Endodermal cell (in vitro differentiated cells): ENCODE results near the gene LYPD6. TPM values are rescaled to one million over a fixed set of nuclear protein-coding genes. Genes with fewer than 3 reads are reported as not detected.

ENCODE experiments used
- DNase-seq: peaks from one replicate; pipeline ENCODE4 v3.0.0-alpha.2; 2017
- H3K27ac ChIP-seq: 2 replicates; pipeline ENCODE4 v1.5.1; 2013; ENCODE audit warnings: mild to moderate bottlenecking, low read depth, low read length, moderate library complexity
- H3K27me3 ChIP-seq: 2 replicates; pipeline ENCODE4 v1.6.1; 2013; ENCODE audit warnings: mild to moderate bottlenecking, low read length, moderate library complexity; ENCODE audit not compliant: insufficient read depth, control insufficient read depth, poor library complexity, severe bottlenecking
- H3K36me3 ChIP-seq: 2 replicates; pipeline ENCODE4 v1.7.0; 2013; ENCODE audit warnings: mild to moderate bottlenecking, low read length, moderate library complexity; ENCODE audit not compliant: control insufficient read depth, insufficient read depth
- H3K4me1 ChIP-seq: one replicate; pipeline ENCODE4 v1.7.0; 2013; ENCODE audit warnings: low read length; ENCODE audit not compliant: control insufficient read depth, insufficient read depth
- H3K4me3 ChIP-seq: 2 replicates; pipeline ENCODE4 v1.5.1; 2013; ENCODE audit warnings: mild to moderate bottlenecking, low read length, moderate library complexity
- H3K9ac ChIP-seq: 2 replicates; pipeline ENCODE4 v1.6.1; 2013; ENCODE audit warnings: mild to moderate bottlenecking, low read length, moderate library complexity; ENCODE audit not compliant: poor library complexity, severe bottlenecking; ENCODE audit errors: extremely low read depth
- H3K9me3 ChIP-seq: 2 replicates; pipeline ENCODE4 v1.6.1; 2013; ENCODE audit warnings: mild to moderate bottlenecking, low read length, moderate library complexity; ENCODE audit not compliant: control insufficient read depth
- H3K27ac Mint-ChIP-seq: 2 replicates; pipeline ENCODE4 v1.8.0; 2020; ENCODE audit warnings: mixed read lengths
- H3K27me3 Mint-ChIP-seq: 2 replicates; pipeline ENCODE4 v1.8.0; 2021; ENCODE audit warnings: mild to moderate bottlenecking, mixed read lengths; ENCODE audit not compliant: insufficient read depth
- H3K36me3 Mint-ChIP-seq: 2 replicates; pipeline ENCODE4 v1.8.0; 2020; ENCODE audit warnings: low read depth, mixed read lengths
- H3K4me1 Mint-ChIP-seq: 2 replicates; pipeline ENCODE4 v1.8.0; 2020; ENCODE audit warnings: mixed read lengths
- H3K4me3 Mint-ChIP-seq: 2 replicates; pipeline ENCODE4 v1.8.0; 2020; ENCODE audit warnings: mild to moderate bottlenecking, moderate library complexity, mixed read lengths
- H3K9me3 Mint-ChIP-seq: 2 replicates; pipeline ENCODE4 v1.8.0; 2020; ENCODE audit warnings: mild to moderate bottlenecking, mixed read lengths
- WGBS, 2 experiments: methylation state at CpG; one replicate each; pipeline versions ENCODE4 v1.1.5 to v1.1.7; 2013; ENCODE audit warnings: missing lambda C conversion rate in 2 of 2, mixed read lengths in 1 of 2; ENCODE audit not compliant: insufficient coverage in 1 of 2, insufficient read length in 1 of 2; 5-methylcytosine and 5-hydroxymethylcytosine counted together
- long read RNA-seq, 4 experiments: library from polyadenylated mRNA in 2 of 4; library from RNA in 1 of 4; library from capped mRNA in 1 of 4; stranded (forward) in 3 of 4; unstranded in 1 of 4; transcript quantifications; one replicate each; pipeline ENCODE4 v2.0.0, GENCODE V29; 2020 to 2021; ENCODE audit warnings: inconsistent platforms in 1 of 4
- polyA plus RNA-seq, 2 experiments: library from polyadenylated mRNA; stranded (reverse); fragments of 50-300 nt; gene quantifications; one replicate each; pipeline ENCODE4 v1.2.3, GENCODE V29; 2013
- total RNA-seq, 2 donors: library from RNA; stranded (reverse); fragmentation: NEBNext Ultra II Directional in 1 of 2; extraction: Animal tissue kit (Norgen Biotek cat#: 25700) in 1 of 2; gene quantifications; 2 replicates in 1 of 2; 3 replicates in 1 of 2; pipeline ENCODE4 v1.2.1, GENCODE V29; 2021
- TF ChIP-seq, protein P1 (sequence below): fragments of 200-600 bp; sonication (generic); conservative IDR thresholded peaks from 2 replicates; pipeline ENCODE4 v1.5.0; 2021; ENCODE audit warnings: antibody characterized with exemption, mild to moderate bottlenecking

The LYPD6 gene, protein sequence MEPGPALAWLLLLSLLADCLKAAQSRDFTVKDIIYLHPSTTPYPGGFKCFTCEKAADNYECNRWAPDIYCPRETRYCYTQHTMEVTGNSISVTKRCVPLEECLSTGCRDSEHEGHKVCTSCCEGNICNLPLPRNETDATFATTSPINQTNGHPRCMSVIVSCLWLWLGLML
- 1 to 10 TPM; 6.7 to 8.5 TPM for total RNA-seq
- polyA plus RNA-seq (2013, experiment 1 of 2) = 6.9 TPM
- 6.4 TPM for polyA plus RNA-seq (2013, experiment 2 of 2)
- long read RNA-seq, experiment 1, partial matches to known transcripts = 1 of 5 reads
- long read RNA-seq, experiment 1, other reads (novel, unspliced or antisense) = 4 of 5 reads
- long read RNA-seq, experiment 2, full-length matches to known transcripts = 15 of 23 reads
- long read RNA-seq, experiment 2, partial matches to known transcripts = 2 of 23 reads
- long read RNA-seq, experiment 2, other reads (novel, unspliced or antisense) = 6 of 23 reads
- long read RNA-seq, experiment 3, full-length matches to known transcripts = 43 of 60 reads
- long read RNA-seq, experiment 3, partial matches to known transcripts = 4 of 60 reads
- long read RNA-seq, experiment 3, other reads (novel, unspliced or antisense) = 13 of 60 reads
- long read RNA-seq, experiment 4 = 0 reads

DNA sequence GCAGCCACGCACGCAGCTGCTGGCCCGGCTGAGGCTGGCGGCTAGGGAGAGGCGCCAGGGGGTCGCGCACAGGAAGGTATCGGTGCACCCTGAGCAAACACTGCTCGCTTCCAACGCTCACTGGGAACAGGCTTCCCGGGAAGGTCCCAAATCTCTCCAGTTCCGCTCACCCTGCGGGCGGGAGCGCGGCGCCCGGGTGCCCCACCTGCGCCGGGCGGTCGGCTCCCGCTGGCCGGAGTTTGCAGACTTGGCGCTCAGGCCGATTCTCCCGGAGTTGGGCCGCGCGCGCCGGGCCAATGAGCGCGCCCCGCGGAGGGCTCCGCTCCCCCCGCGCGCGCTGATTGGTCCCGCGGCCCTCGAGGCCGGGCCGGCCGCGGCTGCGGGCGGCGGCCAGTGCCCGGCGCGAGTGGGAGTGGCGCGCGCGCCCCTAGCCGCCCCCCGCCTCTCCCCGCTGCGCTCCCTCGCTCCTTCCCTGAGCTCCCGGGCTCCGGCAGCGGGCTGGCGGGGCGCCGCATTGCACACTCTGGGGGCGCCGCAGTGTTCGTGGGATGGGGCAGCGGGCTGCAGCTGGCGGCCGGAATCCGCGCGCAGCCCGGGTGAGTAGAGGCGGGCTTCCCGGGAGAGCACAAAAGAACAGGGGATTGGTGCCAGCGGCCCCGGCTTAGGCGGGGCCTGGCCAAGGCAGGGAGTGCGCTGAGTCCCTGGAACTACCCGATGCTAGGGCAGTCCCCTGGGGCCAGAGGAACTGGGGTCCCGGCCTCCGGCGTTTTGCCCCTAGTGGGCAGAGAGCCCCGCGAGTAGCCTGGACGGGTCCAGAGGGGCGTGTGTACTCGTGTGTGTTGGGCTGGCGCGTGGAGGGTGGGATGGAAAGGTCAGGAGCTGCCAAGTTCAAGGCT lies at the start of gene LYPD6:
Gene LYPD6 (plus strand): TSS at position 461 of the 896 bp plus-strand sequence. CDS start 107,122 bp downstream, outside the sequence.
- no peaks in the 10 kb centered on the region for H3K9me3 ChIP-seq
- H3K4me1 ChIP-seq = no peaks in the 10 kb centered on the region
- Mint-ChIP-seq H3K4me1 (peaks cover 20% of the 10 kb centered on the region), H3K36me3 (no peaks in the 10 kb centered on the region), H3K4me3 (peak within 1 kb of the TSS; percentile 75), H3K9me3 (no peaks in the 10 kb centered on the region), H3K27me3 (peaks cover 24% of the 10 kb centered on the region), H3K27ac (peak within 1 kb of the TSS; percentile 80)
- H3K27me3 ChIP-seq = peaks cover 27% of the 10 kb centered on the region
- DNase-seq = peak; percentile 91
- H3K27ac ChIP-seq = no peak within 1 kb of the TSS
- H3K4me3 ChIP-seq = peak within 1 kb of the TSS; percentile 84
- H3K9ac ChIP-seq = peak within 1 kb of the TSS; percentile 9
- TF ChIP-seq, protein P1, sequence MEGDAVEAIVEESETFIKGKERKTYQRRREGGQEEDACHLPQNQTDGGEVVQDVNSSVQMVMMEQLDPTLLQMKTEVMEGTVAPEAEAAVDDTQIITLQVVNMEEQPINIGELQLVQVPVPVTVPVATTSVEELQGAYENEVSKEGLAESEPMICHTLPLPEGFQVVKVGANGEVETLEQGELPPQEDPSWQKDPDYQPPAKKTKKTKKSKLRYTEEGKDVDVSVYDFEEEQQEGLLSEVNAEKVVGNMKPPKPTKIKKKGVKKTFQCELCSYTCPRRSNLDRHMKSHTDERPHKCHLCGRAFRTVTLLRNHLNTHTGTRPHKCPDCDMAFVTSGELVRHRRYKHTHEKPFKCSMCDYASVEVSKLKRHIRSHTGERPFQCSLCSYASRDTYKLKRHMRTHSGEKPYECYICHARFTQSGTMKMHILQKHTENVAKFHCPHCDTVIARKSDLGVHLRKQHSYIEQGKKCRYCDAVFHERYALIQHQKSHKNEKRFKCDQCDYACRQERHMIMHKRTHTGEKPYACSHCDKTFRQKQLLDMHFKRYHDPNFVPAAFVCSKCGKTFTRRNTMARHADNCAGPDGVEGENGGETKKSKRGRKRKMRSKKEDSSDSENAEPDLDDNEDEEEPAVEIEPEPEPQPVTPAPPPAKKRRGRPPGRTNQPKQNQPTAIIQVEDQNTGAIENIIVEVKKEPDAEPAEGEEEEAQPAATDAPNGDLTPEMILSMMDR = no peak
- H3K36me3 ChIP-seq = no peaks in the 10 kb centered on the region
- 0 to 1% methylated on average over 20 to 96 of the region's 96 CpGs for WGBS, 2 experiments

DNA sequence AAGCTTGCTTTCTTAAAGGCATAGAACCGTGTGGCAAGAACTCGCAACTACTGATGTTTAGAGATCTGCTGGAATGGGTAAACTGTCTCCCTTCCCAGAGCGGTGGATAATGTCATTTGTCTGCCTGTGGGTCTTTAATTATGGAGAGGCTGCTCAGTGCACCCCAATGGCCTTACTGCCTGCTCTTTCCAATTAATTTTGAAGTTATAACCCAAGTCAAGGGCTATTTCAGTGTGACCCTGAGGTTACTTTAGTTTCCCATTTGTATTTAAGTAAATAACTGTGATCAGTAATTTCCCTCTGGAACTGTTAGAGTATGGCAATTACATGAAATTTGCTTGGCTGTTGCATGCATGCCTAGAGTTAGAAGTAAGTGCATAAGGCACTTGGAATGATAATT lies 48.9 kb upstream of the LYPD6 start:
- WGBS, 2 experiments = 93 to 95% methylated on average over 3 of the region's 3 CpGs
- Mint-ChIP-seq H3K4me3 (no peak overlapping the region), H3K4me1 (no peaks in the 10 kb centered on the region), H3K36me3 (no peaks in the 10 kb centered on the region), H3K9me3 (no peaks in the 10 kb centered on the region), H3K27me3 (peaks cover 10% of the 10 kb centered on the region), H3K27ac (no peak overlapping the region)
- TF ChIP-seq, protein P1 = no peak
- Histone ChIP-seq H3K9me3 (no peaks in the 10 kb centered on the region), H3K4me1 (no peaks in the 10 kb centered on the region), H3K27me3 (peaks cover 21% of the 10 kb centered on the region), H3K36me3 (no peaks in the 10 kb centered on the region), H3K4me3 (no peak overlapping the region), H3K9ac (no peak overlapping the region), H3K27ac (no peak overlapping the region)
- no peak for DNase-seq

DNA sequence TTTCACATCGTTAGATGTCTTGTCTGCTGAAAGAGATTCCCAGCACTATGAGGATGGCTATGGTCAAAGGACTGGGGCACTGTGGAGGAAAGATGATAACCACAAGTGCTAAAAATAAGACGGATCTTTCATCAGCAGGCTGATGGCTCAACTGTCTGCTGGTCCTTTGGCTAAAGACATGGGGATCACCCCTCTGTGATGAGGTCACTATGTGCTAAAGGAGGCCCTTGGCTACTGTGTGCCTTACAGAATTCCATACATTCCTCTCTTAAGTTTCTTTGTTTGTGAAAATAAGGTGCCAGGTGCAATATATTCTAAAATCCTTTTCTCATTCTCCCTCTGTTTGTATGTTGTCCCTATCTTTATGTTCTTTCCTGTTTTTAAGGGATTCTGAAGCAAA lies 39.7 kb upstream of the LYPD6 start:
- H3K36me3 Mint-ChIP-seq = no peaks in the 10 kb centered on the region
- Histone ChIP-seq H3K9me3 (no peaks in the 10 kb centered on the region), H3K27ac (no peak overlapping the region), H3K9ac (no peak overlapping the region), H3K27me3 (peaks cover 11% of the 10 kb centered on the region), H3K4me1 (no peaks in the 10 kb centered on the region), H3K36me3 (no peaks in the 10 kb centered on the region), H3K4me3 (no peak overlapping the region)
- no peaks in the 10 kb centered on the region for H3K9me3 Mint-ChIP-seq
- 85 to 93% methylated on average over 2 of the region's 2 CpGs for WGBS, 2 experiments
- TF ChIP-seq, protein P1 = no peak
- no peak overlapping the region for H3K4me3 Mint-ChIP-seq
- peak; percentile 63 for DNase-seq
- H3K27me3 Mint-ChIP-seq = peaks cover 14% of the 10 kb centered on the region
- peak overlapping the region; percentile 61 for H3K27ac Mint-ChIP-seq
- peaks cover 16% of the 10 kb centered on the region for H3K4me1 Mint-ChIP-seq
